DND-41 (cell line): Measurements from ENCODE around the gene RAB11FIP5.

ENCODE experiments used
- ATAC-seq: fragments of 200-7000 bp; cut with Tn5 transposase; 3 replicates; pipeline ENCODE4 v1.9.1; 2021; ENCODE audit warnings: low read depth; ENCODE audit not compliant: insufficient read depth
- DNase-seq: peaks from one replicate; pipeline ENCODE4 v3.0.0-alpha.2; 2020
- H2AFZ ChIP-seq: 2 replicates; pipeline ENCODE4 v1.6.0; 2012; ENCODE audit warnings: low read depth, low read length
- H3K27ac ChIP-seq: 2 replicates; pipeline ENCODE4 v1.5.1; 2012; ENCODE audit warnings: low read length, inconsistent platforms
- H3K27me3 ChIP-seq: fragments of 200-600 bp; sonication (generic); 2 replicates; pipeline ENCODE4 v1.6.0; 2012; ENCODE audit warnings: low read length, mild to moderate bottlenecking, inconsistent platforms; ENCODE audit not compliant: insufficient read depth, poor library complexity
- H3K36me3 ChIP-seq: 2 replicates; pipeline ENCODE4 v1.5.1; 2012; ENCODE audit warnings: low read length, inconsistent platforms; ENCODE audit not compliant: insufficient read depth
- H3K4me1 ChIP-seq: 2 replicates; pipeline ENCODE4 v1.5.1; 2012; ENCODE audit warnings: mild to moderate bottlenecking, low read length; ENCODE audit not compliant: insufficient read depth
- H3K4me2 ChIP-seq: 2 replicates; pipeline ENCODE4 v1.6.0; 2012; ENCODE audit warnings: mild to moderate bottlenecking, moderate library complexity, low read length, inconsistent platforms; ENCODE audit not compliant: insufficient read depth
- H3K4me3 ChIP-seq, 2 experiments: fragments of 200-600 bp in 1 of 2; shearing (Covaris generic) in 1 of 2; 2 replicates each; pipeline ENCODE4 v1.5.1; 2012 to 2016; ENCODE audit warnings: inconsistent platforms in 2 of 2, low read length in 2 of 2, mild to moderate bottlenecking in 2 of 2, low read depth in 1 of 2, moderate library complexity in 1 of 2
- H3K79me2 ChIP-seq: 2 replicates; pipeline ENCODE4 v1.6.0; 2012; ENCODE audit warnings: low read length, inconsistent platforms; ENCODE audit not compliant: insufficient read depth
- H3K9ac ChIP-seq: 2 replicates; pipeline ENCODE4 v1.6.0; 2012; ENCODE audit warnings: low read depth, mild to moderate bottlenecking, inconsistent platforms, low read length, moderate library complexity
- H3K9me3 ChIP-seq: 2 replicates; pipeline ENCODE4 v1.5.1; 2012; ENCODE audit warnings: low read length, moderate library complexity, mild to moderate bottlenecking, inconsistent platforms; ENCODE audit not compliant: insufficient read depth, severe bottlenecking
- H4K20me1 ChIP-seq: 2 replicates; pipeline ENCODE4 v1.6.0; 2012; ENCODE audit warnings: low read length; ENCODE audit not compliant: insufficient read depth
- EZH2 ChIP-seq: IDR thresholded peaks from 3 replicates; pipeline ENCODE4 v1.6.1; 2012; ENCODE audit warnings: borderline replicate concordance, low read depth, mild to moderate bottlenecking, moderate library complexity, low read length, inconsistent platforms; ENCODE audit not compliant: severe bottlenecking
- TF ChIP-seq, protein P1 (sequence below): IDR thresholded peaks from 2 replicates; pipeline ENCODE4 v1.5.1; 2012; ENCODE audit warnings: borderline replicate concordance, low read length, moderate library complexity, mild to moderate bottlenecking; ENCODE audit not compliant: poor library complexity, severe bottlenecking; ENCODE audit errors: extremely low read depth

The RAB11FIP5 gene

DNA sequence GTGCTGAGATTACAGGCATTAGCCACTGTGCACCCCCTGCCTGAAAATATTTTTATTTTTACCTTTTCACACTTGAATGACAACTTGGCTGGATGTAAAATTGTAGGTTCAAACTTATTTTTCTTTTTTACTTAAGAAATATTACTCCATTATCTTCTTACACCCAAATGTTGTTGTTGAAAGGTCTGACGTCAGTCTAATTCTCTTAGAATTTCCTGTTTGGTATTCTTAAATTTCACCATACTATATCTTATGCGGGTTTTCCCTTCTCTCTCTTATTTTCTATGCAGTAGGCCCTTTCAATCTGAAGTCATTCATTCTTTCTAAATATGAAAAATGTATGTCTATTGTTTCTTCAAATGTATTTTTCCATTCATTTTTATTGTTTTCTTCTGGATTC, 29.1 kb upstream of the RAB11FIP5 start:
- no peak for TF ChIP-seq EZH2
- TF ChIP-seq, protein P1, sequence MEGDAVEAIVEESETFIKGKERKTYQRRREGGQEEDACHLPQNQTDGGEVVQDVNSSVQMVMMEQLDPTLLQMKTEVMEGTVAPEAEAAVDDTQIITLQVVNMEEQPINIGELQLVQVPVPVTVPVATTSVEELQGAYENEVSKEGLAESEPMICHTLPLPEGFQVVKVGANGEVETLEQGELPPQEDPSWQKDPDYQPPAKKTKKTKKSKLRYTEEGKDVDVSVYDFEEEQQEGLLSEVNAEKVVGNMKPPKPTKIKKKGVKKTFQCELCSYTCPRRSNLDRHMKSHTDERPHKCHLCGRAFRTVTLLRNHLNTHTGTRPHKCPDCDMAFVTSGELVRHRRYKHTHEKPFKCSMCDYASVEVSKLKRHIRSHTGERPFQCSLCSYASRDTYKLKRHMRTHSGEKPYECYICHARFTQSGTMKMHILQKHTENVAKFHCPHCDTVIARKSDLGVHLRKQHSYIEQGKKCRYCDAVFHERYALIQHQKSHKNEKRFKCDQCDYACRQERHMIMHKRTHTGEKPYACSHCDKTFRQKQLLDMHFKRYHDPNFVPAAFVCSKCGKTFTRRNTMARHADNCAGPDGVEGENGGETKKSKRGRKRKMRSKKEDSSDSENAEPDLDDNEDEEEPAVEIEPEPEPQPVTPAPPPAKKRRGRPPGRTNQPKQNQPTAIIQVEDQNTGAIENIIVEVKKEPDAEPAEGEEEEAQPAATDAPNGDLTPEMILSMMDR = no peak
- no peaks in the 10 kb centered on the region for H3K79me2 ChIP-seq
- H3K4me3 ChIP-seq = no peak overlapping the region
- no peak overlapping the region for H2AFZ ChIP-seq
- ATAC-seq = no peak
- no peak for DNase-seq
- no peak overlapping the region for H3K27ac ChIP-seq
- H3K9ac ChIP-seq = no peak overlapping the region
- H3K4me1 ChIP-seq = no peaks in the 10 kb centered on the region
- no peaks in the 10 kb centered on the region for H4K20me1 ChIP-seq
- H3K4me2 ChIP-seq = no peak overlapping the region
- peaks cover 10% of the 10 kb centered on the region for H3K27me3 ChIP-seq
- no peaks in the 10 kb centered on the region for H3K9me3 ChIP-seq
- H3K36me3 ChIP-seq = no peaks in the 10 kb centered on the region

- H3K27ac ChIP-seq = no peak overlapping the region
- no peak overlapping the region for H3K4me3 ChIP-seq
- no peaks in the 10 kb centered on the region for H3K4me1 ChIP-seq
- peaks cover 12% of the 10 kb centered on the region for H3K27me3 ChIP-seq
- no peaks in the 10 kb centered on the region for H3K9me3 ChIP-seq
- no peaks in the 10 kb centered on the region for H3K36me3 ChIP-seq
- no peak overlapping the region for H2AFZ ChIP-seq
- no peak overlapping the region for H3K4me2 ChIP-seq
- ATAC-seq (no peak), DNase-seq (no peak)
- TF ChIP-seq, protein P1 = no peak
- no peak for TF ChIP-seq EZH2
- no peak overlapping the region for H3K9ac ChIP-seq
- H4K20me1 ChIP-seq = no peaks in the 10 kb centered on the region
- H3K79me2 ChIP-seq = no peaks in the 10 kb centered on the region
Measured at GRCh38 chr2:73135236-73135635, 22.5 kb upstream of the RAB11FIP5 start.

DNA sequence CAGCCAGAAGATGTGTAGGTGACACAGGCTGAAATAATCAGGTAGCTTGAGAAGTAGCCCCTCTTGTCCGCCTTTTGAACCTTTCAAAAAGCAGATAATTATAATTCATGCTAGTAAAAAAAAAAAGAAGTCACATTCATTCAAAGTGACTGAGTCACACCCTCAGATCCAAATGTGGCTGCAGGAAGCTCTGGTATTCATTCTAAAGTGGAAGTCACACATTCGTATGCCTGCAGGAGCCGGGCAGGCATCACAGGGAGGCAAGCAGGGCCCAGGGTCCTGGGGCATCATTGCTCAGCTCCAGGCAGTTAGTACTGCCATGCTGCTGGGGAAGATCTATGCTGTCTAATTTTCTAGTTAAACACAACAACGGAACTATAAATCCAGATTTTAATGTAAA, 21.7 kb upstream of the RAB11FIP5 start:
- no peaks in the 10 kb centered on the region for H3K36me3 ChIP-seq
- no peak overlapping the region for H3K4me2 ChIP-seq
- DNase-seq = no peak
- H3K79me2 ChIP-seq = no peaks in the 10 kb centered on the region
- peaks cover 15% of the 10 kb centered on the region for H3K27me3 ChIP-seq
- H3K9ac ChIP-seq = no peak overlapping the region
- no peak overlapping the region for H3K4me3 ChIP-seq
- no peak for TF ChIP-seq EZH2
- TF ChIP-seq, protein P1 = no peak
- H4K20me1 ChIP-seq = no peaks in the 10 kb centered on the region
- ATAC-seq = no peak
- no peak overlapping the region for H3K27ac ChIP-seq
- no peak overlapping the region for H2AFZ ChIP-seq
- no peaks in the 10 kb centered on the region for H3K9me3 ChIP-seq
- no peaks in the 10 kb centered on the region for H3K4me1 ChIP-seq
